ENCODE results near the gene PRTG.
"Not testable (repeated sequence)": the region's sequence is repeated elsewhere in the genome, so short reads cannot be mapped to it uniquely, and the experiment has no call there.

PRTG gene

GRCh38 chr15:55742927-55743728 lies at the start of gene PRTG:
Gene PRTG (minus strand): TSS chr15:55743152. CDS start chr15:55742931, 221 bp downstream.
- DNase-seq = no peak

- DNase-seq = no peak
Measured at GRCh38 chr15:55791551-55792400, 48.8 kb upstream of the PRTG start.

- peak; percentile 74 for DNase-seq
Measured at GRCh38 chr15:55789066-55789660, 46.2 kb upstream of the PRTG start.

GRCh38 chr15:55786341-55786740 lies 43.4 kb upstream of the PRTG start:
- no peak for DNase-seq

- not testable (repeated sequence) for DNase-seq
Measured at GRCh38 chr15:55785593-55785992, 42.6 kb upstream of the PRTG start.

- DNase-seq = no peak
Measured at GRCh38 chr15:55784286-55784685, 41.3 kb upstream of the PRTG start.

GRCh38 chr15:55782901-55783300 lies 39.9 kb upstream of the PRTG start:
- DNase-seq = no peak

GRCh38 chr15:55780292-55780691 lies 37.3 kb upstream of the PRTG start:
- DNase-seq = no peak

GRCh38 chr15:55778932-55779331 lies 36.0 kb upstream of the PRTG start:
- no peak for DNase-seq

GRCh38 chr15:55775316-55775715 lies 32.4 kb upstream of the PRTG start:
- no peak for DNase-seq

GRCh38 chr15:55774113-55774970 lies 31.4 kb upstream of the PRTG start:
- DNase-seq = peak; percentile 63 to 73

- no peak for DNase-seq
Measured at GRCh38 chr15:55770806-55771205, 27.9 kb upstream of the PRTG start.

GRCh38 chr15:55770261-55770660 lies 27.3 kb upstream of the PRTG start:
- no peak for DNase-seq

- DNase-seq = no peak
Measured at GRCh38 chr15:55768670-55769185, 25.8 kb upstream of the PRTG start.

GRCh38 chr15:55766676-55767075 lies 23.7 kb upstream of the PRTG start:
- no peak for DNase-seq

- no peak for DNase-seq
Measured at GRCh38 chr15:55764398-55764797, 21.4 kb upstream of the PRTG start.

- DNase-seq = no peak
Measured at GRCh38 chr15:55758580-55758986, 15.6 kb upstream of the PRTG start.

- not testable (repeated sequence) for DNase-seq
Measured at GRCh38 chr15:55753433-55753832, 10.5 kb upstream of the PRTG start.

GRCh38 chr15:55750706-55751105 lies 7.8 kb upstream of the PRTG start:
- DNase-seq = no peak

GRCh38 chr15:55743729-55744655 lies 1.0 kb upstream of the PRTG start:
- no peak for DNase-seq

- DNase-seq = peak; percentile 34 to 48
Measured at GRCh38 chr15:55742498-55742926, 440 bp downstream of the PRTG start.

Measured in activated T-cell treated with anti-CD3 and anti-CD28 coated beads, Interleukin-2, amount 50 U/mL, for 48 hours (primary cell).